Measurements from ENCODE around the gene IGLON5. TPM values are rescaled to one million over a fixed set of nuclear protein-coding genes. Genes with fewer than 3 reads are reported as not detected.
A peak's percentile ranks its signal among the peaks of the same experiment; 100 is the strongest.

Gene IGLON5
- total and polyA plus RNA-seq, 12 donors: 0.14 to 0.19 TPM; not detected in 10

DNA sequence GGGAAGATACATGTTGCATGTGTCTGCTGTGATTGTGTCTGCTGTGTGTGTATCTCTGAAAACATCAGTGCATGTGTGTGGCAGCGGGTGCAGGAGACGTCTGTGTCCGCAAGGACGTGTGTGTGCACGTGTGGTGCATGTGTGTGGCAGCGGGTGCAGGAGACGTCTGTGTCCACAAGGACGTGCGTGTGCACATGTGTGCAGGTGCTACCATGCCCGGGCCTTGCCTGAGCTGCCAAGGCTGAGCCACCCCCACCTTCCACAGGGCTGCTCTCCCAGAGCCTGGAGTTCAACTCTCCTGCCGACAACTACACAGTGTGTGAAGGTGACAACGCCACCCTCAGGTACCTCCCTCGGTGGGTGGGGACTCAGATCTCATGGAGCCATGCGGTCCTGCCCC lies 10.4 kb downstream of the IGLON5 start:
- TF ChIP-seq, protein P1, sequence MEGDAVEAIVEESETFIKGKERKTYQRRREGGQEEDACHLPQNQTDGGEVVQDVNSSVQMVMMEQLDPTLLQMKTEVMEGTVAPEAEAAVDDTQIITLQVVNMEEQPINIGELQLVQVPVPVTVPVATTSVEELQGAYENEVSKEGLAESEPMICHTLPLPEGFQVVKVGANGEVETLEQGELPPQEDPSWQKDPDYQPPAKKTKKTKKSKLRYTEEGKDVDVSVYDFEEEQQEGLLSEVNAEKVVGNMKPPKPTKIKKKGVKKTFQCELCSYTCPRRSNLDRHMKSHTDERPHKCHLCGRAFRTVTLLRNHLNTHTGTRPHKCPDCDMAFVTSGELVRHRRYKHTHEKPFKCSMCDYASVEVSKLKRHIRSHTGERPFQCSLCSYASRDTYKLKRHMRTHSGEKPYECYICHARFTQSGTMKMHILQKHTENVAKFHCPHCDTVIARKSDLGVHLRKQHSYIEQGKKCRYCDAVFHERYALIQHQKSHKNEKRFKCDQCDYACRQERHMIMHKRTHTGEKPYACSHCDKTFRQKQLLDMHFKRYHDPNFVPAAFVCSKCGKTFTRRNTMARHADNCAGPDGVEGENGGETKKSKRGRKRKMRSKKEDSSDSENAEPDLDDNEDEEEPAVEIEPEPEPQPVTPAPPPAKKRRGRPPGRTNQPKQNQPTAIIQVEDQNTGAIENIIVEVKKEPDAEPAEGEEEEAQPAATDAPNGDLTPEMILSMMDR (IDR thresholded peaks at IDR 0.05): no peak
- Histone ChIP-seq H3K4me1 (peaks cover 0 to 2% (median 0%) of the 10 kb centered on the region in 9 donors), H3K4me3 (no peak overlapping the region), H3K9me3 (no peaks in the 10 kb centered on the region), H3K36me3 (no peaks in the 10 kb centered on the region), H3K27ac (no peak overlapping the region), H3K27me3 (peaks cover 0 to 57% (median 38%) of the 10 kb centered on the region in 7 donors)
- ATAC-seq (no peak), DNase-seq (no peak)
- intact Hi-C loops (cut with DNase I): no loop called here
- 73 to 75% methylated on average over 14 of the region's 14 CpGs for WGBS, 2 donors

DNA sequence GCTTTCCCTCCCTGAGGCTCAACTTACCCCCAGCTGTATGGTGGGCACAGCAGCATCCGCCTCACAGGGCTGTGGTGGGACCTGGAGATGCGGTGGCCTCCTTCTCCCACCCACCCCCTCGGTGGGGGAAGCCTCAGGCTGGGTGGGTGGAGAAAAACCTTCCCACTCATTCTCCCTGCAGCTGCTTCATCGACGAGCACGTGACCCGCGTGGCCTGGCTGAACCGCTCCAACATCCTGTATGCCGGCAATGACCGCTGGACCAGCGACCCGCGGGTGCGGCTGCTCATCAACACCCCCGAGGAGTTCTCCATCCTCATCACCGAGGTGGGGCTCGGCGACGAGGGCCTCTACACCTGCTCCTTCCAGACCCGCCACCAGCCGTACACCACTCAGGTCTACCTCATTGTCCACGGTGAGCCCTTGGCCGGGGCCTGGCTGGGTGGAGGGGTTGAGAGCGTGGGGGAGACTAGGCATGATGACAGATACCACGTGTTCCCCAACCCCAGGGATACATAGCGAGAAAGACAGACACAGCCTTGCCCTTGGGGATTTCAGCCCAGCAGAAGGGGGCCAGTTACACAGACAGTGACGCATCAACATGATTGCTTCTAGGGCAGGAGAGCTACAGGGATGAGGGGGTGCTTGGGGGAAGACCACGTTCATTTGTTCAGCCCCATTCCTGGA lies 12.2 kb downstream of the IGLON5 start:
- DNase-seq (no peak), ATAC-seq (no peak)
- Histone ChIP-seq H3K27ac (no peak overlapping the region), H3K4me1 (peaks cover 3 to 14% (median 11%) of the 10 kb centered on the region in 9 donors), H3K4me3 (no peak overlapping the region), H3K9me3 (no peaks in the 10 kb centered on the region), H3K27me3 (peaks cover 7 to 65% (median 46%) of the 10 kb centered on the region in 7 donors), H3K36me3 (no peaks in the 10 kb centered on the region)
- intact Hi-C loops (cut with DNase I): no loop called here
- WGBS, 2 donors: 73 to 74% methylated on average over 29 of the region's 29 CpGs
- TF ChIP-seq, protein P1 (IDR thresholded peaks at IDR 0.05): no peak

DNA sequence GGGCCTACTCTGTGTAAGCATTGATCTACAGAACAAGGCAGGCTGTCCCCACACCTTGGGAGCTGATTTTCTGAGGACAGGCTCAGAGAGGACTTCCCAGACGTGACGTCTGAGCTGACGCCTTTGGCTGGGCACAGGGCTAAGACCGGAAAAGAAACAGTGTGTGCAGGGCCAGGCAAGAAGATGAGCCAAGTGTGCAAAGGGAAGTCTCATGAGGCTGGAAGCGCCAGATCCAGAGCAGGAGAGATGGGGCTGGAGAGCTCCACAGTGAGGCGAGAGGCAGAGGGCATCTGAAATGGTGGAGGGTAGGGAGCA lies 12.7 kb downstream of the IGLON5 start:
- DNase-seq: no peak
- ATAC-seq: peak in 1 of 8 donors; percentile 19
- WGBS, 2 donors: 67% methylated on average over 6 of the region's 6 CpGs
- H3K4me1 ChIP-seq: peaks cover 3 to 14% (median 11%) of the 10 kb centered on the region in 9 donors
- TF ChIP-seq, protein P1 (IDR thresholded peaks at IDR 0.05): no peak
- no peak overlapping the region for H3K27ac ChIP-seq
- peaks cover 7 to 70% (median 51%) of the 10 kb centered on the region in 7 donors for H3K27me3 ChIP-seq
- no peaks in the 10 kb centered on the region for H3K9me3 ChIP-seq
- intact Hi-C loops (cut with DNase I): no loop called here
- no peak overlapping the region for H3K4me3 ChIP-seq
- no peaks in the 10 kb centered on the region for H3K36me3 ChIP-seq

DNA sequence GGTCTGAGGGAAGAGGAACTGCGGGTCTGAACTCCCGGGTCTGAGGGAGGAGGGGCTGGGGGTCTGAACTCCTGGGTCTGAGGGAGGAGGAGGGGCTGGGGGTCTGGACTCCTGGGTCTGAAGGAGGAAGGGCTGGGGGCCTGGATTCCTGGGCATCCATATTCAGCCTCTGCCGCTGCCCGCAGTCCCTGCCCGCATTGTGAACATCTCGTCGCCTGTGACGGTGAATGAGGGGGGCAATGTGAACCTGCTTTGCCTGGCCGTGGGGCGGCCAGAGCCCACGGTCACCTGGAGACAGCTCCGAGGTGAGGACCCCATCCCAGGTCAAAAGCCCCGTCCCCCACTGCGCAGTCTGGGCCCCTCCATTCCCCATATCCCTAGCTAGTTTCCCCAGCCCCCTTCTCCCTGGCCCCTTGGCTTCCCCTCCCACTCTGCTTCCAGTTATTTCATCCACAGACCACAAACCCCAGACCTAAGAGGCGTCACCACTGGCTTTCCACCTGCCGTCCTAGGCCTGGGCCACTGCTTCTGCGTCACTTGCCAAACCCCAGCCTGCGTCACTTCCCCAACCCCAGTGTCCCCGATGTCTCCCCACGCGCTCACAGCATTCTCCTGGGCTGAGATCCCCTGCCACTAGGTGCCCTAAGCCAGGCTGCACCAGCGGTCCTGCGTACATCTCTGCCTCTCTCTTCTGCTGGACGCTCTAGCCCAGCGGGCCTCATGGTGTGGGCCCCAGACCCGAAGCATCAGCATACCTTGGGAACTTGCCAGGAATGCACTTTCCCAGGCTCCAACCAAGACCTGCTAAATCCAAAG lies 13.9 kb downstream of the IGLON5 start:
- 75 to 79% methylated on average over 26 of the region's 26 CpGs for WGBS, 2 donors
- Histone ChIP-seq H3K4me3 (no peak overlapping the region), H3K4me1 (peaks cover 3 to 14% (median 11%) of the 10 kb centered on the region in 9 donors), H3K27me3 (peaks cover 7 to 75% (median 63%) of the 10 kb centered on the region in 7 donors), H3K36me3 (no peaks in the 10 kb centered on the region), H3K27ac (no peak overlapping the region), H3K9me3 (no peaks in the 10 kb centered on the region)
- no peak for DNase-seq
- TF ChIP-seq, protein P1 (IDR thresholded peaks at IDR 0.05): no peak
- no peak for ATAC-seq
- intact Hi-C loops (cut with DNase I): no loop called here
